Peyer's patch (tissue), 4 donors: Measurements from ENCODE around the gene TBC1D8B.

Experiments used
- CTCF ChIP-seq, 6 experiments: fragments of 450-650 bp in 4 of 6; fragments of 200-600 bp in 2 of 6; sonication (generic) in 1 of 6; IDR thresholded peaks; one replicate each; pipeline ENCODE4 v1.5.1; 2017 to 2019; ENCODE audit warnings: antibody characterized with exemption in 6 of 6, mild to moderate bottlenecking in 3 of 6, moderate library complexity in 1 of 6
- POLR2A ChIP-seq, 2 donors: fragments of 450-650 bp; IDR thresholded peaks; one replicate each; pipeline ENCODE4 v1.5.1; 2017; ENCODE audit warnings: antibody characterized with exemption in 2 of 2, mild to moderate bottlenecking in 2 of 2, moderate library complexity in 2 of 2

- TF ChIP-seq CTCF (IDR thresholded peaks at IDR 0.05): no peak
- TF ChIP-seq POLR2A (IDR thresholded peaks at IDR 0.05): no peak
Measured at GRCh38 chrX:106905064-106905708, 102.7 kb downstream of the TBC1D8B start.
